Measurements from ENCODE around the gene TGFA.

DNA sequence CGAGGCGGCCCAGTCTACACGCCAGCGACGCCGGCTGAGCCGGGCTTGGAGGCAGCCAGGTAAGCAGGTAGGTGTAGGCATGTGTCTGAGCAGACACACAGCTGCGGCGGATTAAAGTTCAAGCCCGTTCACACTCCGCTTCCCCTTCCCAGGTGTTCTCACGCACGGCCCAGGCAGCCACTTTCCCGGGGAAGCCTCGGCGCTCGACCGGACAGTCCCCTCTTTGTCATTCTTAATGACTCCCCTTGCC is 367 bp downstream of the TGFA start:
- TF ChIP-seq, protein P1, sequence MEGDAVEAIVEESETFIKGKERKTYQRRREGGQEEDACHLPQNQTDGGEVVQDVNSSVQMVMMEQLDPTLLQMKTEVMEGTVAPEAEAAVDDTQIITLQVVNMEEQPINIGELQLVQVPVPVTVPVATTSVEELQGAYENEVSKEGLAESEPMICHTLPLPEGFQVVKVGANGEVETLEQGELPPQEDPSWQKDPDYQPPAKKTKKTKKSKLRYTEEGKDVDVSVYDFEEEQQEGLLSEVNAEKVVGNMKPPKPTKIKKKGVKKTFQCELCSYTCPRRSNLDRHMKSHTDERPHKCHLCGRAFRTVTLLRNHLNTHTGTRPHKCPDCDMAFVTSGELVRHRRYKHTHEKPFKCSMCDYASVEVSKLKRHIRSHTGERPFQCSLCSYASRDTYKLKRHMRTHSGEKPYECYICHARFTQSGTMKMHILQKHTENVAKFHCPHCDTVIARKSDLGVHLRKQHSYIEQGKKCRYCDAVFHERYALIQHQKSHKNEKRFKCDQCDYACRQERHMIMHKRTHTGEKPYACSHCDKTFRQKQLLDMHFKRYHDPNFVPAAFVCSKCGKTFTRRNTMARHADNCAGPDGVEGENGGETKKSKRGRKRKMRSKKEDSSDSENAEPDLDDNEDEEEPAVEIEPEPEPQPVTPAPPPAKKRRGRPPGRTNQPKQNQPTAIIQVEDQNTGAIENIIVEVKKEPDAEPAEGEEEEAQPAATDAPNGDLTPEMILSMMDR (conservative IDR thresholded peaks at IDR 0.05; ENCODE audit: low read length), result no peak
- no peak for TF ChIP-seq EZH2phosphoT487 (IDR thresholded peaks at IDR 0.05; ENCODE audit: borderline replicate concordance)
